K562 (cell line): ENCODE measurements around the gene WBP2NL. TPM values are rescaled to one million over a fixed set of nuclear protein-coding genes. Genes with fewer than 3 reads are reported as not detected.

Experiments
- ARID2 ChIP-seq: fragments of 450-650 bp; IDR thresholded peaks from 2 replicates; pipeline ENCODE4 v1.6.1; 2017; ENCODE audit warnings: antibody characterized with exemption, mild to moderate bottlenecking
- DMBX1 ChIP-seq: fragments of 250-450 bp; sonication (Bioruptor Pico); IDR thresholded peaks from 2 replicates; pipeline ENCODE4 v1.8.0; 2022; ENCODE audit warnings: inconsistent platforms, mild to moderate bottlenecking, moderate library complexity, borderline replicate concordance
- EP400 ChIP-seq: fragments of 450-650 bp; IDR thresholded peaks from 2 replicates; pipeline ENCODE4 v1.6.1; 2017; ENCODE audit warnings: antibody characterized with exemption, mild to moderate bottlenecking, moderate library complexity
- FOXP4 ChIP-seq: sonication (generic); formaldehyde crosslinking; IDR thresholded peaks from 2 replicates; pipeline ENCODE4 v1.8.0; 2022; ENCODE audit warnings: mild to moderate bottlenecking, missing genetic modification reagents, borderline replicate concordance
- KLF13 ChIP-seq: fragments of 450-650 bp; IDR thresholded peaks from 2 replicates; pipeline ENCODE4 v1.6.1; 2016; ENCODE audit warnings: missing genetic modification characterization, low read depth, mild to moderate bottlenecking, missing compliant biosample characterization, moderate library complexity, borderline replicate concordance
- MYBL2 ChIP-seq, 2 experiments: fragments of 450-650 bp in 1 of 2; sonication (generic) in 1 of 2; formaldehyde crosslinking in 1 of 2; IDR thresholded peaks; 2 replicates each; pipeline versions ENCODE4 v1.6.1 to v1.8.1; 2017 to 2022; ENCODE audit warnings: borderline replicate concordance in 1 of 2, inconsistent platforms in 1 of 2, low read depth in 1 of 2, mild to moderate bottlenecking in 1 of 2, missing genetic modification reagents in 1 of 2, moderate library complexity in 1 of 2
- MYC ChIP-seq, 2 experiments: fragments of 250-450 bp in 1 of 2; sonication (Bioruptor Pico) in 1 of 2; IDR thresholded peaks; 2 replicates each; pipeline versions ENCODE4 v1.5.1 to v1.6.1; 2012 to 2021; ENCODE audit warnings: low read depth in 2 of 2, borderline replicate concordance in 1 of 2, improper control_type of control experiment in 1 of 2, low read length in 1 of 2, mild to moderate bottlenecking in 1 of 2, moderate library complexity in 1 of 2
- NCOA4 ChIP-seq: fragments of 450-650 bp; IDR thresholded peaks from 2 replicates; pipeline ENCODE4 v1.6.1; 2018; ENCODE audit warnings: mild to moderate bottlenecking; ENCODE audit not compliant: partially characterized antibody
- POLR2H ChIP-seq: IDR thresholded peaks from 2 replicates; pipeline ENCODE4 v1.6.1; 2016; ENCODE audit warnings: missing genetic modification characterization, low read depth, mild to moderate bottlenecking, control low read depth, missing compliant biosample characterization, moderate library complexity
- PRPF4 ChIP-seq: fragments of 200-400 bp; formaldehyde crosslinking; IDR thresholded peaks from one replicate; pipeline ENCODE4 v1.6.1; 2017; ENCODE audit warnings: low read length, low read depth, mild to moderate bottlenecking; ENCODE audit not compliant: insufficient read depth, poor library complexity, severe bottlenecking
- RFX1 ChIP-seq: fragments of 450-650 bp; IDR thresholded peaks from 2 replicates; pipeline ENCODE4 v1.6.1; 2016; ENCODE audit warnings: mild to moderate bottlenecking, moderate library complexity
- RUNX1 ChIP-seq: sonication (generic); IDR thresholded peaks from 2 replicates; pipeline ENCODE4 v1.6.1; 2016; ENCODE audit warnings: antibody characterized with exemption, low read depth
- SRSF7 ChIP-seq: fragments of 200-400 bp; formaldehyde crosslinking; optimal IDR thresholded peaks from 2 replicates; pipeline ENCODE3; 2017; ENCODE audit warnings: mild to moderate bottlenecking, low read depth, low read length
- STAG1 ChIP-seq: sonication (generic); formaldehyde crosslinking; IDR thresholded peaks from 2 replicates; pipeline ENCODE4 v1.5.0; 2020; ENCODE audit warnings: missing genetic modification reagents, borderline replicate concordance
- SUPT5H ChIP-seq: fragments of 450-650 bp; IDR thresholded peaks from 2 replicates; pipeline ENCODE4 v1.6.1; 2016
- TAF7 ChIP-seq: fragments of 450-650 bp; IDR thresholded peaks from 2 replicates; pipeline ENCODE4 v1.6.1; 2016; ENCODE audit warnings: missing genetic modification characterization, missing compliant biosample characterization
- TSC22D4 ChIP-seq: fragments of 450-650 bp; IDR thresholded peaks from 2 replicates; pipeline ENCODE4 v1.6.1; 2016; ENCODE audit warnings: missing genetic modification characterization, missing biosample characterization, control low read depth
- ZEB2 ChIP-seq: fragments of 450-650 bp; IDR thresholded peaks from 2 replicates; pipeline ENCODE4 v1.6.1; 2016
- ZNF12 ChIP-seq: sonication (generic); formaldehyde crosslinking; IDR thresholded peaks from 2 replicates; pipeline ENCODE4 v1.4.0; 2020; ENCODE audit warnings: mild to moderate bottlenecking, missing genetic modification reagents
- ZNF609 ChIP-seq: sonication (generic); formaldehyde crosslinking; IDR thresholded peaks from 2 replicates; pipeline ENCODE4 v1.8.1; 2023; ENCODE audit warnings: missing genetic modification reagents, mild to moderate bottlenecking, borderline replicate concordance
- polyA plus RNA-seq, 8 experiments: library from polyadenylated mRNA; depleted of rRNA in 4 of 8; stranded (reverse) in 5 of 8; unstranded in 3 of 8; fragments of >200 nt; fragmentation: Nextera tagmentation in 2 of 8; fragmentation: Illumina TruSeq in 1 of 8; extraction: Ambion mirVana in 2 of 8; extraction: Trizol in 1 of 8; gene quantifications; 2 replicates each; pipeline versions ENCODE4 v1.2.1 to v1.2.3, GENCODE V29; 2011 to 2014; ENCODE audit warnings: inconsistent platforms in 1 of 8, missing spikeins in 1 of 8
- total RNA-seq, 7 experiments: library from RNA; depleted of rRNA in 6 of 7; stranded (reverse); fragments of >200 nt in 6 of 7; fragmentation: Illumina TruSeq in 2 of 7; extraction: Trizol in 2 of 7; gene quantifications; 2 replicates each; pipeline versions ENCODE4 v1.2.1 to v1.2.3, GENCODE V29; 2011 to 2021; ENCODE audit warnings: low replicate concordance in 1 of 7

WBP2NL gene
- total and polyA plus RNA-seq, 9 of the 15 experiments (the other 6 are each of a cell fraction or from before 2014, with no cell fraction given): not detected

DNA sequence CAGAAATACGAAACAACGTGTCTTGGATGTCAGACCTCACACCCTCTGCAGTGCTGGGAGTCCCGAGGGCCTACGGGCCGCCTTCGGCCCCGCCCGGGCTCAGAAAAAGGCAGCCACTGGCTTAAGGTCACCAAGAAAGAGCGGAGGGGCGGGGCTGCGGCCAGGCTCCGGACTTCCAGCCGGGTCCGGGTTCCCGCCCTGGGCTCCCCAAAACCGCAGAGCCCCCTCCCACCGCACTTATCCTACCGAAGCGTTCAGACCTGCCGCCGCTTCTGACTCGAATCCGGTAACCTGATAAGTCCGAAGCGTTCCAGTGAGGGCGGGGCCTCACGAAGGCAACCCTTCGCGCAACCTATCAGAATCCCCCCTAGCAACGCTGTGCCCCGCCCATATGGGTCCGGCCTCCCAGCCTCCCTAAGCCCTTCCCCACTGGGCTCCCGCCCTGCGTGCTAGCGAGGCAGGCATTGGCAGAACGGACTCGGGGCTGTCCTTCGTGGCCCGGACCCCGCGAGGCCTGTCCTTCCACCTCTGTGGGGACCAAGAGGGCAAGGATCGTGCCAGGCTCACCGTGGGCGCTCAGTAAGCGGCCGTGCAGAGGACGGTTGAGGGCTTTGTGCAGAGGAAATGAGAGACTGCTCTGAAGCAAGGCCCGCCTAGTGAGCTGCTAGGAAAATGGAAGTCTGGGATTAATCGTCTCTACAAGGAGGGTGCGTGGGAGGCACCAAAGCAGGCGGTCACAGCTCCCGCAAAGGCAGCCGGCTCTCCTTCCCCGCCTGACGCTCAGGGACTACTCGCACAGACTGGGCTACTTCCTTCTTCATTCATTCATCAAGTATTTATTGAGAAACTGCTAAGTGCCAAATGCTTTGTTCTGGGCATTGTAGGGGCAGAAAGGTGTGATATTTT lies 72.2 kb downstream of the WBP2NL start, which contains the start of gene NAGA (continued):
- TF ChIP-seq ZNF609 (CRISPR knock-in tag) (0 out of 2 replicates have a peak, but pooled peaks have one; percentile 66), MYBL2 (IDR thresholded peaks at IDR 0.05; ENCODE audit: low read depth) (no peak), MYBL2 (CRISPR knock-in tag; IDR thresholded peaks at IDR 0.05; ENCODE audit: borderline replicate concordance) (no peak), DMBX1 (0 out of 2 replicates have a peak, but pooled peaks have one; percentile 39), PRPF4 (no peak), SRSF7 (no peak), POLR2H (peak; percentile 70), KLF13 (no peak), NCOA4 (no peak), FOXP4 (CRISPR knock-in tag) (no peak), RFX1 (peak; percentile 82), RUNX1 (0 out of 2 replicates have a peak, but pooled peaks have one; percentile 27), ARID2 (no peak), TSC22D4 (tag) (no peak), ZEB2 (no peak), SUPT5H (peak; percentile 86), ZNF12 (CRISPR knock-in tag) (no peak; the same call in 1 of the 2 replicates), EP400 (peak; percentile 60; the same call in 1 of the 2 replicates), STAG1 (CRISPR knock-in tag) (no peak), MYC (IDR thresholded peaks at IDR 0.05; ENCODE audit: low read depth, low read length) (no peak; the same call in none of the 2 replicates), MYC (CRISPR knock-in tag; IDR thresholded peaks at IDR 0.05; ENCODE audit: borderline replicate concordance, low read depth) (no peak), TAF7 (0 out of 2 replicates have a peak, but pooled peaks have one; percentile 49)
